ENCODE data around the gene CCHCR1. TPM values are rescaled to one million over a fixed set of nuclear protein-coding genes. Genes with fewer than 3 reads are reported as not detected.
A peak's percentile ranks its signal among the peaks of the same experiment; 100 is the strongest.
"Not testable (repeated sequence)": the region's sequence is repeated elsewhere in the genome, so short reads cannot be mapped to it uniquely, and the experiment has no call there.

Gene CCHCR1
- total and polyA plus RNA-seq, 9 of the 15 experiments (the other 6 are each of a cell fraction or from before 2014, with no cell fraction given) = 1.2 to 47.3 (median 32.0) TPM

DNA sequence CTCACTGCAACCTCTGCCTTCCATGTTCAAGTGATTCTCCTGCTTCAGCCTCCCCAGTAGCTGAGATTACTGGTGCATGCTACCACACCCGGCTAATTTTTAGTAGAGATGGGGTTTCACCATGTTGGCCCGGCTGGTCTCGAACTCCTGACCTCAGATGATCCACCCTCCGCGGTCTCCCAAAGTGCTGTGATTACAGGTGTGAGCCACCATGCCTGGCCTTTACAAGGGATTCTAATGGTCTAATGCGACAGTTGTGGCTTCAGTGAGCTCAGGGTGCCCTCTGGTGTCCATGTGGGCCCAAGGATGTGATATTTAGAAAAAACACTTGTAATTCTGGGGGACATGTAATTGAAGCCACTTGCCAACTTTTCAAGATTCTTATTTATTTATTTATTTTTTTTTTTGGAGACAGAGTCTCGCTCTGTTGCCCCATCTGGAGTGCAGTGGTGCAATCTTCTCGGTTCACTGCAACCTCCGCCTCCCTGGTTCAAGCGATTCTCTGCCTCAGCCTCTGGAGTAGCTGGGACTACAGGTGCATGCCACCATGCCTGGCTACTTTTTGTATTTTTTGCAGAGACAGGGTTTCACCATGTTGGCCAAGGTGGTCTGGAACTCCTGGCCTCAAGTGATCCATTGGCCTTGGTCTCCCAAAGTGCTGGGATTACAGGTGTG lies 35.0 kb upstream of the CCHCR1 start:
- POLR2A ChIA-PET = interaction anchor here (0.6 to 1.4 kb wide), 3 partner anchors 37 to 112 kb away, joined by 3 to 4 read pairs (median 4); no protein-coding TSS in a partner anchor
- not testable (repeated sequence) for H2AFZ ChIP-seq (ENCODE audit: low read depth, low read length); H3K36me3 ChIP-seq (ENCODE audit: control insufficient read depth, insufficient read depth, low read length); H3K4me1 ChIP-seq (replicated peaks in 1 of 2; ENCODE audit: control insufficient read depth in 2 of 2, insufficient read depth in 2 of 2, low read length in 2 of 2); H3K9me1 ChIP-seq (ENCODE audit: control insufficient read depth, insufficient read depth, low read length); BruUV-seq (replicated peaks); H3K27me3 ChIP-seq (ENCODE audit: control insufficient read depth in 2 of 2, insufficient read depth in 2 of 2, low read length in 2 of 2); H4K20me1 ChIP-seq (replicated peaks; ENCODE audit: control insufficient read depth, insufficient read depth, low read length); H3K4me2 ChIP-seq (ENCODE audit: insufficient read depth, low read length); H3K27ac ChIP-seq (ENCODE audit: extremely low read depth, low read depth, low read length); H3K4me3 ChIP-seq; H3K79me2 ChIP-seq (ENCODE audit: control insufficient read depth, insufficient read depth, low read length); H3K9me3 ChIP-seq (replicated peaks; ENCODE audit: control insufficient read depth, insufficient read depth, low read depth, low read length); H3K9ac ChIP-seq (ENCODE audit: insufficient read depth in 1 of 2, low read depth in 2 of 2, low read length in 2 of 2); TF ChIP-seq JUND (tag; IDR thresholded peaks at IDR 0.05; ENCODE audit: borderline replicate concordance, low read depth, low read length)
- FAIRE-seq = peak; percentile 92
- CTCF ChIA-PET (ENCODE audit: low intra/inter-chr PET ratio) = interaction anchor here (0.7 to 3.9 kb wide), 12 partner anchors 19 to 365 kb away, joined by 3 to 77 read pairs (median 4); partner anchors contain the start of genes PSORS1C2 and VARS2
- ATAC-seq = peak; percentile 64
- 24% methylated on average over 10 of the region's 10 CpGs for WGBS (ENCODE audit: insufficient coverage, low coverage, missing lambda C conversion rate)
- in situ Hi-C loops (cut with MboI) (loop anchor here (5.0 kb wide), 1 partner anchor 55 kb away; the partner anchor contains the start of gene PSORS1C2), intact Hi-C loops (cut with micrococcal nuclease) (loop anchor here (1.0 to 10.0 kb wide), 4 partner anchors 55 to 392 kb away; partner anchors contain the start of genes LST1 and LTB)
- peak; percentile 51 to 84 (median 65) for DNase-seq (ENCODE audit: extremely low read depth in 1 of 4, low spot score in 3 of 4)
- TF ChIP-seq ATF7 (IDR thresholded peaks at IDR 0.05) = 0 out of 2 replicates have a peak, but pooled peaks have one; percentile 40
- peak; percentile 57; the same call in 1 of the 2 replicates for TF ChIP-seq CTBP1 (IDR thresholded peaks at IDR 0.05; ENCODE audit: borderline replicate concordance)
- peak; percentile 93 for TF ChIP-seq SMC3 (conservative IDR thresholded peaks at IDR 0.05; ENCODE audit: insufficient read depth, low read depth, low read length)
- TF ChIP-seq ZNF121 (CRISPR knock-in tag; conservative IDR thresholded peaks at IDR 0.05) = peak; percentile 73
- peak; percentile 60; the same call in 1 of the 2 replicates for TF ChIP-seq HDAC2 (IDR thresholded peaks at IDR 0.05)
- TF ChIP-seq XRCC5 (IDR thresholded peaks at IDR 0.05; ENCODE audit: low read depth, low read length) = 0 out of 2 replicates have a peak, but pooled peaks have one; percentile 27
- peak; percentile 81 to 84 for TF ChIP-seq KDM1A (IDR thresholded peaks at IDR 0.05)
- TF ChIP-seq, protein P1, sequence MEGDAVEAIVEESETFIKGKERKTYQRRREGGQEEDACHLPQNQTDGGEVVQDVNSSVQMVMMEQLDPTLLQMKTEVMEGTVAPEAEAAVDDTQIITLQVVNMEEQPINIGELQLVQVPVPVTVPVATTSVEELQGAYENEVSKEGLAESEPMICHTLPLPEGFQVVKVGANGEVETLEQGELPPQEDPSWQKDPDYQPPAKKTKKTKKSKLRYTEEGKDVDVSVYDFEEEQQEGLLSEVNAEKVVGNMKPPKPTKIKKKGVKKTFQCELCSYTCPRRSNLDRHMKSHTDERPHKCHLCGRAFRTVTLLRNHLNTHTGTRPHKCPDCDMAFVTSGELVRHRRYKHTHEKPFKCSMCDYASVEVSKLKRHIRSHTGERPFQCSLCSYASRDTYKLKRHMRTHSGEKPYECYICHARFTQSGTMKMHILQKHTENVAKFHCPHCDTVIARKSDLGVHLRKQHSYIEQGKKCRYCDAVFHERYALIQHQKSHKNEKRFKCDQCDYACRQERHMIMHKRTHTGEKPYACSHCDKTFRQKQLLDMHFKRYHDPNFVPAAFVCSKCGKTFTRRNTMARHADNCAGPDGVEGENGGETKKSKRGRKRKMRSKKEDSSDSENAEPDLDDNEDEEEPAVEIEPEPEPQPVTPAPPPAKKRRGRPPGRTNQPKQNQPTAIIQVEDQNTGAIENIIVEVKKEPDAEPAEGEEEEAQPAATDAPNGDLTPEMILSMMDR (IDR thresholded peaks at IDR 0.05 in 2 of 3, conservative IDR thresholded peaks at IDR 0.05 in 1 of 3; ENCODE audit: insufficient read depth in 2 of 3, low read depth in 1 of 3, low read length in 3 of 3) = peak; percentile 84 to 95 (median 90)
- TF ChIP-seq YY1 (IDR thresholded peaks at IDR 0.05; ENCODE audit: borderline replicate concordance in 1 of 3, control insufficient read depth in 1 of 3, extremely low read depth in 1 of 3, insufficient read depth in 3 of 3, insufficient read length in 1 of 3, insufficient replicate concordance in 2 of 3, low read depth in 1 of 3, low read length in 2 of 3) = peak in 2 of 3 experiments; percentile 13 to 22
- peak; percentile 78 for TF ChIP-seq ZNF384 (IDR thresholded peaks at IDR 0.05; ENCODE audit: low read depth, low read length)
- TF ChIP-seq ZEB2 (IDR thresholded peaks at IDR 0.05) = peak; percentile 62; the same call in 1 of the 2 replicates
- peak; percentile 90 for TF ChIP-seq DEAF1 (CRISPR knock-in tag; IDR thresholded peaks at IDR 0.05)
- TF ChIP-seq TBP (optimal IDR thresholded peaks at IDR 0.05; ENCODE audit: low read depth, low read length) = peak; percentile 78
- TF ChIP-seq JUND (IDR thresholded peaks at IDR 0.05; ENCODE audit: borderline replicate concordance, low read depth, low read length) = peak; percentile 10; the same call in 1 of the 2 replicates
- 0 out of 2 replicates have a peak, but pooled peaks have one; percentile 46 for TF ChIP-seq CBX1 (IDR thresholded peaks at IDR 0.05; ENCODE audit: low read depth)
- peak; percentile 90 for TF ChIP-seq CC2D1A (IDR thresholded peaks at IDR 0.05)
- TF ChIP-seq PHF21A (IDR thresholded peaks at IDR 0.05; ENCODE audit: borderline replicate concordance, low read depth) = 0 out of 2 replicates have a peak, but pooled peaks have one; percentile 37
- TF ChIP-seq STAG1 (CRISPR knock-in tag; IDR thresholded peaks at IDR 0.05; ENCODE audit: borderline replicate concordance) = peak; percentile 65; the same call in 1 of the 2 replicates
